GM12872 (cell line): ENCODE results near the gene GLT6D1.

Source experiments
- CTCF ChIP-seq: IDR thresholded peaks from 3 replicates; pipeline ENCODE4 v1.5.1; 2011; ENCODE audit warnings: low read depth, mild to moderate bottlenecking, low read length, moderate library complexity; ENCODE audit not compliant: insufficient read depth

The GLT6D1 gene

GRCh38 chr9:135641047-135641446, 1.7 kb upstream of the GLT6D1 start:
- no peak for TF ChIP-seq CTCF

GRCh38 chr9:135632841-135633240, 6.5 kb downstream of the GLT6D1 start:
- TF ChIP-seq CTCF: no peak

GRCh38 chr9:135624282-135624681, 15.1 kb downstream of the GLT6D1 start:
- TF ChIP-seq CTCF: no peak

- TF ChIP-seq CTCF: no peak
Observed at GRCh38 chr9:135622415-135623020, 16.8 kb downstream of the GLT6D1 start.

GRCh38 chr9:135620558-135620957, 18.8 kb downstream of the GLT6D1 start:
- TF ChIP-seq CTCF: no peak

GRCh38 chr9:135619599-135619886, 19.8 kb downstream of the GLT6D1 start:
- no peak for TF ChIP-seq CTCF

GRCh38 chr9:135618866-135619598, 20.3 kb downstream of the GLT6D1 start:
- TF ChIP-seq CTCF: no peak
